OCI-LY7 (cell line): ENCODE data around the gene TPO.

Experiments used
- EZH2phosphoT487 ChIP-seq: fragments of 200-600 bp; sonication (generic); IDR thresholded peaks from 2 replicates; pipeline ENCODE4 v1.6.1; 2018; ENCODE audit warnings: low read depth, borderline replicate concordance, mild to moderate bottlenecking, mixed run types, antibody characterized with exemption, low read length, moderate library complexity, mixed read lengths
- TF ChIP-seq, protein P1 (sequence below): fragments of 200-600 bp; sonication (generic); conservative IDR thresholded peaks from 2 replicates; pipeline ENCODE4 v1.5.1; 2014; ENCODE audit warnings: mild to moderate bottlenecking, antibody characterized with exemption, low read length, moderate library complexity, mixed read lengths

DNA sequence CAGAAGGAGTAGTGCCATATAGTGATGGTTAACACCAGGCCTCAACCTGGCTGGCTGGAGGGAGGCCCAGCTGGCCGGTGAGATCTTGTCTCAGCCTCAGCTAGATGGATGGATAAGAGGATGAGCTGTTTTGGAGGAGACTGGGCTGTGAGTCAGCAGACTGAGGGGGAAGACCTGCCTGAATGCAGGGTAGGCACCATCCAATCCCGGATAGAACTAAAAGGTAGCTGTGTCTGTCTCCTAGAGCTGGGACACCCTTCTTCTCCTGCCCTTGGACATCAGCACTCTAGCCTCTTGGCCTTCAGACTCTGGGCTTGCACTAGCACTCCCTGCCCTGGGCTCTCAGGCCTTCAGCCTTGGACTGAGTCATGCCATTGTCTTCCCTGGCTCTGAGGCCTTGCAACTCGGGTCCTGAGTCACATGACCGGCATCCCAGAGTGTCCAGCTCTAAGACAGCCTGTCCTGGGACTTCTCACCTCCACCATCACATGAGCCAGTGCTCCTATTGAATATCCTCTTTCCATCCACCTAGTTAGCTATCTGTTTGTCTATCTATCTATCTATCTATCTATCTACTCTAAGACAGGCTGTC lies 131.3 kb downstream of the TPO start:
- TF ChIP-seq, protein P1, sequence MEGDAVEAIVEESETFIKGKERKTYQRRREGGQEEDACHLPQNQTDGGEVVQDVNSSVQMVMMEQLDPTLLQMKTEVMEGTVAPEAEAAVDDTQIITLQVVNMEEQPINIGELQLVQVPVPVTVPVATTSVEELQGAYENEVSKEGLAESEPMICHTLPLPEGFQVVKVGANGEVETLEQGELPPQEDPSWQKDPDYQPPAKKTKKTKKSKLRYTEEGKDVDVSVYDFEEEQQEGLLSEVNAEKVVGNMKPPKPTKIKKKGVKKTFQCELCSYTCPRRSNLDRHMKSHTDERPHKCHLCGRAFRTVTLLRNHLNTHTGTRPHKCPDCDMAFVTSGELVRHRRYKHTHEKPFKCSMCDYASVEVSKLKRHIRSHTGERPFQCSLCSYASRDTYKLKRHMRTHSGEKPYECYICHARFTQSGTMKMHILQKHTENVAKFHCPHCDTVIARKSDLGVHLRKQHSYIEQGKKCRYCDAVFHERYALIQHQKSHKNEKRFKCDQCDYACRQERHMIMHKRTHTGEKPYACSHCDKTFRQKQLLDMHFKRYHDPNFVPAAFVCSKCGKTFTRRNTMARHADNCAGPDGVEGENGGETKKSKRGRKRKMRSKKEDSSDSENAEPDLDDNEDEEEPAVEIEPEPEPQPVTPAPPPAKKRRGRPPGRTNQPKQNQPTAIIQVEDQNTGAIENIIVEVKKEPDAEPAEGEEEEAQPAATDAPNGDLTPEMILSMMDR: no peak
- TF ChIP-seq EZH2phosphoT487: no peak
